Right atrium auricular region (tissue), 2 donors: ENCODE results near the gene FOXP1. TPM values are rescaled to one million over a fixed set of nuclear protein-coding genes. Genes with fewer than 3 reads are reported as not detected.

Experiments used
- DNase-seq: peaks from one replicate; pipeline ENCODE4 v3.0.0-alpha.2; 2019; ENCODE audit warnings: low spot score
- H3K27ac ChIP-seq, 2 donors: fragments of 200-600 bp; sonication (generic); 1 replicate in 1 of 2; 2 replicates in 1 of 2; pipeline ENCODE4 v1.5.1; 2016 to 2019
- H3K27me3 ChIP-seq, 2 donors: fragments of 200-600 bp; sonication (generic); one replicate each; pipeline versions ENCODE4 v1.5.1 to v1.6.0; 2017 to 2019
- H3K36me3 ChIP-seq: fragments of 200-600 bp; sonication (generic); one replicate; pipeline ENCODE4 v1.5.1; 2016
- H3K4me1 ChIP-seq, 2 donors: fragments of 200-600 bp; sonication (generic); one replicate each; pipeline versions ENCODE4 v1.5.1 to v1.6.0; 2017 to 2019
- H3K4me3 ChIP-seq, 2 donors: fragments of 200-600 bp; sonication (generic); 1 replicate in 1 of 2; 2 replicates in 1 of 2; pipeline ENCODE4 v1.5.1; 2017 to 2019; ENCODE audit warnings: mild to moderate bottlenecking in 1 of 2, moderate library complexity in 1 of 2
- H3K9me3 ChIP-seq, 2 donors: fragments of 200-600 bp; sonication (generic); one replicate each; pipeline ENCODE4 v1.5.1; 2019
- CTCF ChIP-seq, 2 donors: fragments of 200-600 bp; sonication (generic); IDR thresholded peaks; one replicate each; pipeline ENCODE4 v1.5.1; 2019; ENCODE audit warnings: antibody characterized with exemption in 2 of 2
- total RNA-seq, 2 donors: library from RNA; depleted of rRNA; stranded (reverse); fragments of >200 nt; gene quantifications; one replicate each; pipeline ENCODE4 v1.1.0, GENCODE V29; 2016

Gene FOXP1
- total RNA-seq, 2 donors from 2014 or later = 39.2 to 59.0 TPM

GRCh38 chr3:71103430-71103921 is 480.1 kb downstream of the FOXP1 start:
- Histone ChIP-seq H3K27ac (peak overlapping the region in 1 of 2 donors; percentile 6), H3K36me3 (no peaks in the 10 kb centered on the region), H3K4me3 (no peak overlapping the region), H3K4me1 (peaks cover 0 to 63% of the 10 kb centered on the region in 2 donors), H3K27me3 (no peaks in the 10 kb centered on the region), H3K9me3 (no peaks in the 10 kb centered on the region)
- TF ChIP-seq CTCF (IDR thresholded peaks at IDR 0.05) = no peak
- no peak for DNase-seq

GRCh38 chr3:71102111-71102983 is 481.2 kb downstream of the FOXP1 start:
- H3K4me1 ChIP-seq = peaks cover 0 to 52% of the 10 kb centered on the region in 2 donors
- no peaks in the 10 kb centered on the region for H3K9me3 ChIP-seq
- H3K27me3 ChIP-seq = no peaks in the 10 kb centered on the region
- no peak for DNase-seq
- H3K36me3 ChIP-seq = no peaks in the 10 kb centered on the region
- H3K4me3 ChIP-seq = no peak overlapping the region
- H3K27ac ChIP-seq = peak overlapping the region; percentile 9 to 29
- TF ChIP-seq CTCF (IDR thresholded peaks at IDR 0.05) = no peak

GRCh38 chr3:71101626-71102025 is 481.9 kb downstream of the FOXP1 start:
- Histone ChIP-seq H3K36me3 (no peaks in the 10 kb centered on the region), H3K9me3 (no peaks in the 10 kb centered on the region), H3K27ac (peak overlapping the region; percentile 9 to 29), H3K27me3 (no peaks in the 10 kb centered on the region), H3K4me3 (no peak overlapping the region), H3K4me1 (peaks cover 0 to 48% of the 10 kb centered on the region in 2 donors)
- no peak for DNase-seq
- TF ChIP-seq CTCF (IDR thresholded peaks at IDR 0.05) = no peak

- Histone ChIP-seq H3K36me3 (no peaks in the 10 kb centered on the region), H3K4me3 (no peak overlapping the region), H3K27ac (no peak overlapping the region), H3K27me3 (no peaks in the 10 kb centered on the region), H3K4me1 (peaks cover 0 to 48% of the 10 kb centered on the region in 2 donors), H3K9me3 (no peaks in the 10 kb centered on the region)
- no peak for DNase-seq
- no peak for TF ChIP-seq CTCF (IDR thresholded peaks at IDR 0.05)
These were observed 482.5 kb downstream of the FOXP1 start for GRCh38 chr3:71101014-71101413.

- Histone ChIP-seq H3K27ac (no peak overlapping the region), H3K27me3 (no peaks in the 10 kb centered on the region), H3K4me1 (peaks cover 0 to 48% of the 10 kb centered on the region in 2 donors), H3K36me3 (no peaks in the 10 kb centered on the region), H3K4me3 (no peak overlapping the region), H3K9me3 (no peaks in the 10 kb centered on the region)
- TF ChIP-seq CTCF (IDR thresholded peaks at IDR 0.05) = no peak
- DNase-seq = no peak
These were observed 483.4 kb downstream of the FOXP1 start for GRCh38 chr3:71099997-71100719.
